Measurements from ENCODE around the gene ALKBH6. TPM values are rescaled to one million over a fixed set of nuclear protein-coding genes. Genes with fewer than 3 reads are reported as not detected.

The ALKBH6 gene
- 9.7 TPM for total RNA-seq

GRCh38 chr19:36014012-36014924 lies at the start of gene ALKBH6:
ALKBH6 (minus strand) TSS chr19:36014213; CDS start chr19:36013397, 816 bp downstream.

DNA sequence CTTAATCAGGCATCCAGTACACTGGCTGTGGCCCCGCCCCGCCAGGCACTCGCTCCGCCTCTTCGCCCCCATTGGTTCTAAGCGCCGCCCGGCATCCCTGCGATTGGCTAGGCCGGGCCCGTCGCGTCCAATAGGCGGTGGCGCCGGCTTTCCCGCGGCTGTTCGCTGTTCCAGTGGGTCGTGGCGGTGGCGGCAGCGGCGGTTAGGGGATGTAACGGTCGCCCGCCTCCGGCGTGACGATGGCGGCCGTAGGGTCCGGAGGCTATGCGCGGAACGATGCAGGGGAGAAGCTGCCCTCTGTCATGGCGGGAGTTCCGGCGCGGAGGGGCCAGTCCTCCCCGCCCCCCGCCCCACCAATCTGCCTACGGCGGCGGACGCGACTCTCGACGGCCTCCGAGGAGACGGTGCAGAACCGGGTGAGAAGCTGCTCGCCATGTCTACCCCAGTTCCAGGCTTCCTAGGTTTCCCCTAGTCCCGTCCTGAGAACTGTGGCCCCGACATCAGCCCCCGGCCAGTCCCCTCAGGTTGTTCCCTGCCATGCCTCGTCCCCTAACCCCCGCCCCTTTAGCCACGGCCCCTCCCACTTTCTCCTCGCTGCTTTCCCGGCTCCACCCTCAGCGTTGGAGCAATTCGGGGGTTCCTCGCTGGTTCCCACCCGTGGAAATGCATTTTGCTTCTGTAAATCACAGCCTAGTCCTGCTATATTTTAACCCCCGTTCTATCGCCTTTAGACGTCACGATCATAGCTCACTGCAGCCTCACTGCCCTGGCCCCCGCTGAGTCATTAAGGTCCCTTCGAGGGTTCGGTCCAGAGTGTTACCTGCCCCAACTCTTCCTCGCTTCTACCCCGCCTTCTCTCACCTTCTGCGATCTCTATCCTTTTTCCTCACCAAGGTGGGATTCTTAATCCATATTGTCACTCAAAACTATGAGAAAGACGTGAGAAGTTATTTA lies 41.0 kb upstream of the ALKBH6 start, which contains the start of gene WDR62:
TSS of gene WDR62 (plus strand) at position 165 of the 954 bp plus-strand sequence. CDS start at position 240, 75 bp downstream.

GRCh38 chr19:36054119-36054732 lies 40.2 kb upstream of the ALKBH6 start, which contains the start of gene THAP8:
THAP8 (minus strand) TSS chr19:36054285; CDS start chr19:36054217, 68 bp downstream.

GRCh38 chr19:36032251-36033104 lies 18.5 kb upstream of the ALKBH6 start, which contains the start of gene CLIP3:
CLIP3 (minus strand) TSS chr19:36032873; CDS start chr19:36032357, 516 bp downstream.

GRCh38 chr19:36008336-36008978 lies 5.6 kb downstream of the ALKBH6 start, which contains the start of gene SYNE4:
SYNE4 (minus strand) TSS chr19:36008813; CDS start chr19:36008681, 132 bp downstream.

DNA sequence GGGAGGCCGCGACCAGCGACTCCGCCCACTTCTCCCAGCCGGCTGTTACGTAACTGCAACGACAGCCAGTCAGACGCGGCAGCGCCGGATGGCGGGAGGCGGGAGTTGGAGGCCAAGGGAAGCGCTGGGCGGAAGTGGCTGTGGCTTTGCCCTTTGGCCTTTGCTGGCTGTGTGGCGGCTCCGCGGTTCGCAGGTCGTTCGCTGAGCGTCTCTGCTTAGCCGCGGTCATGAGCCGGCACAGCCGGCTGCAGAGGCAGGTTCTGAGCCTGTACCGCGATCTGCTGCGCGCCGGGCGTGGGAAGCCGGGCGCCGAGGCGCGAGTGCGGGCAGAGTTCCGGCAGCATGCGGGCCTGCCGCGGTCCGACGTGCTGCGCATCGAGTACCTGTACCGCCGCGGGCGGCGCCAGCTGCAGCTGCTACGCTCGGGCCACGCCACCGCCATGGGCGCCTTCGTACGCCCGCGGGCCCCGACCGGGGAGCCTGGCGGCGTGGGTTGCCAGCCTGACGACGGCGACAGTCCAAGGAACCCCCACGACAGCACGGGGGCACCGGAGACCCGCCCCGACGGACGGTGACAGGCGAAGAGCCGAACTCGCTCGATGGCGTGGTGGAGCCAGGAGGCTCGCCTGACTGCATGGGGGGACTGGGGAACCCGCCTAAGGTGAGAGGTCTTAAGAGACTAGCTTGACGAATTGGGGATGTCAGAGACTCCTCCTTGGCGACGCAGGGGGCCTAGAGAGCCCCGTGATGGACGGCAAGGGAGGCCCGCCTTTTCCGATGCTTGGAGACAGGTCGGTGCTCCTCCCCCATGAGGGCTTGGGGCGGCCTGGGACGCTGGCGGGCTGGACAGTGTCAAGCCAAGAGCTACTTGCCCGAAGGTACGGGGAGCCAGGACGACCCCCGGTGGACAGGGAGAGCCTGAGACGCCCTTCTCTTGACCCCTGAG lies 18.7 kb downstream of the ALKBH6 start, which contains the start of gene SDHAF1:
TSS of gene SDHAF1 (plus strand) at position 141 of the 946 bp plus-strand sequence. CDS start at position 228, 87 bp downstream.

Other genes with a start within 250 kb of the ALKBH6 start
- 123 TPM for gene ARHGAP33, start 238.6 kb downstream of the ALKBH6 start, total RNA-seq
- gene PRODH2, start 201.4 kb downstream of the ALKBH6 start, total RNA-seq = not detected
- not detected for gene NPHS1, start 161.7 kb downstream of the ALKBH6 start, total RNA-seq
- gene KIRREL2, start 157.3 kb downstream of the ALKBH6 start, total RNA-seq = 0.94 TPM
- gene APLP1, start 145.6 kb downstream of the ALKBH6 start, total RNA-seq = 197 TPM
- gene NFKBID, start 113.7 kb downstream of the ALKBH6 start, total RNA-seq = 3.8 TPM
- gene HCST, start 111.7 kb downstream of the ALKBH6 start, total RNA-seq = 1.6 TPM
- gene TYROBP, start 105.9 kb downstream of the ALKBH6 start, total RNA-seq = 3.4 TPM
- gene LRFN3, start 77.8 kb downstream of the ALKBH6 start, total RNA-seq = 15.7 TPM
- gene SDHAF1, start 19.0 kb downstream of the ALKBH6 start, total RNA-seq = 13.5 TPM
- gene SYNE4, start 5.4 kb downstream of the ALKBH6 start, total RNA-seq = 0.63 TPM
- 59.5 TPM for gene CLIP3, start 18.7 kb upstream of the ALKBH6 start, total RNA-seq
- gene THAP8, start 40.1 kb upstream of the ALKBH6 start, total RNA-seq = 1.9 TPM
- 3.1 TPM for gene WDR62, start 40.7 kb upstream of the ALKBH6 start, total RNA-seq
- not detected for gene OVOL3, start 96.9 kb upstream of the ALKBH6 start, total RNA-seq
- gene POLR2I, start 100.7 kb upstream of the ALKBH6 start, total RNA-seq = 69.2 TPM
- gene TBCB, start 101.3 kb upstream of the ALKBH6 start, total RNA-seq = 385 TPM
- 77.6 TPM for gene CAPNS1, start 125.9 kb upstream of the ALKBH6 start, total RNA-seq
- 1.3 TPM for gene COX7A1, start 138.2 kb upstream of the ALKBH6 start, total RNA-seq
- gene ZNF565, start 200.5 kb upstream of the ALKBH6 start, total RNA-seq = 30.0 TPM
- gene ZNF146, start 200.9 kb upstream of the ALKBH6 start, total RNA-seq = 115 TPM